AG20443 (cell line): Measurements from ENCODE around the gene PAX1.

Source experiments
- DNase-seq: peaks from one replicate; pipeline ENCODE4 v3.0.0; 2012; ENCODE audit warnings: low spot score, mixed read lengths

PAX1 gene

GRCh38 chr20:21705575-21706260 is at the start of gene PAX1:
Gene PAX1, plus strand, starts transcription at chr20:21705664. Its CDS starts 49 bp downstream, at chr20:21705713.
- DNase-seq = peak; percentile 47

DNA sequence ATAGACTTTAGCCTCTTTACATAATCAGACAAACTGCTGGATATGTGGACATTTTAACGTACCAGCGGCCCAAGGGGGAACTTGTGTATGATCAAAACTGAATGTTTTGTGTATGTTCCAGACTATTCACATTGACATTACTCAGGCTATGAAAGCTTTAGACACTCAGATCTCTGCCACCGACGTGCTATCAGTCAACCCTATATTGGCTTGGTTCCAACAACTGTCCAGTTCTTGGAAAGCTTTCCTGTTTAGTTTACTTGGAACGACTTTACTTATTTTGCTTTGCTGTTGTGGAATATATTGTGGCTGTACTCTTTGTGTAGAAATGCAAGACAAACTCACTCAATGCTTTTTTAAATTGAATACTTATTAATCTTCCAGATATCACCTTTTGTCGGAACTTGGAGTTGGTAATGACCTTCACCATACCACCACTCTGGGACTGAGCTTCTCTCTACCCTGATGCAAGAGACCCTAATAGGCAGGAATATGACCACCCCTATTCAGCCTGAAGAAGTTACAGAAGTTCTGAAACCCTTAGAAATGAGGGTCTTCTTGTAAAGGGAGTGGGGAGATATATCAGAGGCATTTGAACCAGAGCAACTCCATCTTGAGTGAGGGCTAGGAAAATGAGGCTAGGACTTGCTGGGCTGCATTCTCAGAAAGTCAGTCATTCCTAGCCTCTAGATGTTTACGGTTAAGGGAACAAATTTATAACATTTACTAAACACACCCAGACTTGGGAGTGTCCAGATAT is 49.0 kb upstream of the PAX1 start:
- DNase-seq = no peak

DNA sequence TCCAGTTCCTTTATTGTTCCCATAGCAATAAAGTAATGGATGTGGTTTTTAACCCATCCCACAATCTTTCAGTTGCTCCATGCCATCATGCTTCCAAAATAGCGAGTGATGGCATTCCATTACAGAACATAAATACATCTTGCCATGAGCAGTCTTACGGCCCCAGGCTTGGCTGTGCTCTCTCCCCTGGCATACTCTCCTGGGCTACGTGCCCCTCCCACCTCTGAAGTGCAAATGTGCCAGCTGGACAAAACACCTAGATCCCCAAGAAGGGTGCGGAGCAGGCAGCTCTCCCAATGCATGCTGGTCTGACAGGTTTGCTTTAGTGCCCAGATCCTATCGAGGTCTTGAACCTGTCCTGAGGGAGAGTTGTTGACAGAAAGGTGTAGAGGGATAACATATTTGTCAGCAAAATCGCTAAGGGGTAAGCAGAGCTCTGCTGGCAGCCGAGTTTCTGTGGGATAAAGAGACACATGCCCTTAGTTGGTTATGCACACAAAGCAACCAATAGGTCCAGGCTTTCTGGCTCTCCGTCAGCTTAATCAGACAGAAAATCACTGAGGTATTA is 43.9 kb upstream of the PAX1 start:
- no peak for DNase-seq

GRCh38 chr20:21663465-21663864 is 42.0 kb upstream of the PAX1 start:
- DNase-seq = no peak

DNA sequence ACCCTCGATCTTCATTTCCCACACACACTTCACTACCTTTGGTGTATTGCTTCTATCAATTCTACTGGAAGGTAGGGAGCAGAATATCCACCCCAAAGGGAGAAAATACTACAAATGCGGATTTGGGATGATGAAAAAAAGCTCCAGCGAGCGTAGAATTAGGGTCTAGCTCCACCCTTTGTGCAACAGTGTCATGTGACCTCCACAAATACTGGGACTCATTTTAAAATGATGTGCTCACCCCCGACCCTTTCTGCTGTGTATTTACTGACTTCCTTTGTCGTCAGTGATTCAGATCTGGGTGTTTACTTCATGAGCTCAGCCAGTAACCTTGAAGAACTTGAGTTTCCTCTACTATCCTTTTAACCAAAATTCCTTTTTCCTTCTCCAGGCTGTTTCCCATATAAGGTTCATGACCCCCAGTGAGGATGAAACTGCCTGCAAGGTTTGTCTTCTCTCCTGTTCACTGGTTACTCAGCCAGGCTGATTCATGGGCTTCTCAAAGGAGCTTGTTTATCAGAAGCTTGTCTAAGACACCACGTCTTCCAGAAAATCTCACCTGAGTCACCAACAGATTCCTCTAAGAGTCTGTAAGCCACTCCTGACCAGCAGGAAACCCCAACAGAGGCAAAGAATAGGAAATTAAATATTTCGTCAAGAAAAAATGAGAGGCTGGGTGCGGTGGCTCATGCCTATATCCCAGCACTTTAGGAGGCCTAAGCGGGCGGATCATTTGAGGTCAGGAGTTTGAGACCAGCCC is 39.6 kb upstream of the PAX1 start:
- DNase-seq = no peak

GRCh38 chr20:21670126-21670525 is 35.3 kb upstream of the PAX1 start:
- DNase-seq = no peak

GRCh38 chr20:21670981-21671380 is 34.5 kb upstream of the PAX1 start:
- no peak for DNase-seq

DNA sequence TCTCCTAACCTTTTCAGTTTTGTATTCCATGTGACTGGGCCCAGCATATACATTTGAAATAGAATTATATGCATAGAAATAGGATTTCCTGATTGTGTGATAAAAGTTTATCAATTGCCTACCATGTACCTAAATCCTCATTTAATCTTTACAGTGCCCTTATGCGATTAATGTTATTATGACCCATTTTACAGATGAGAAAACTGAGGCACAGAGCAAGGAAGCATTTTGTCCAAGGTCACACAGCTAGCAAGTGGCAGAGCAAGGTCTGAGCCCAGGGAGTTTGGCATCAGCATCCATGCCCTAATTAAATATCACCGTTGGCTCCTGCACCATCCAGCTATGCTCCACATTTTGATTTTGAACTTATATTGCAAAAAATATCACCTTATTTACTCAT is 28.2 kb upstream of the PAX1 start:
- DNase-seq = no peak

DNA sequence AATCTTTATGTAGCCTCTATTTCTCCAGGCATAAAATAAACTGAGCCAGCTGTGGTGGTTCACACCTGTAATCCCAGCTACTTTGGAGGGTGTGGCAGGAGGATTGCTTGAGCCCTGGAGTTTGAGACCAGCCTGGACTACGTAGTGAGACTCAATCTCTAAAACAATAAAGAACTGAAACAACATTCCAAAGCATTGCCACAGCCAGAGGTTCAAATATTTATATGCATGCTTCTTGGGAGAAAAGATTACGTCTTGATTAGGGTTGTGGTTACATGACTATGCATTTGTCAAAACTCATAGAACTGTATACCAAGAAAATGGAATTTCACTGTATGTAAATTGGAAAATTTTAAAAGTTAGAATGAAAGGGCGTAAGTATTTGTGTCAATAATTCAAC is 27.7 kb upstream of the PAX1 start:
- no peak for DNase-seq

DNA sequence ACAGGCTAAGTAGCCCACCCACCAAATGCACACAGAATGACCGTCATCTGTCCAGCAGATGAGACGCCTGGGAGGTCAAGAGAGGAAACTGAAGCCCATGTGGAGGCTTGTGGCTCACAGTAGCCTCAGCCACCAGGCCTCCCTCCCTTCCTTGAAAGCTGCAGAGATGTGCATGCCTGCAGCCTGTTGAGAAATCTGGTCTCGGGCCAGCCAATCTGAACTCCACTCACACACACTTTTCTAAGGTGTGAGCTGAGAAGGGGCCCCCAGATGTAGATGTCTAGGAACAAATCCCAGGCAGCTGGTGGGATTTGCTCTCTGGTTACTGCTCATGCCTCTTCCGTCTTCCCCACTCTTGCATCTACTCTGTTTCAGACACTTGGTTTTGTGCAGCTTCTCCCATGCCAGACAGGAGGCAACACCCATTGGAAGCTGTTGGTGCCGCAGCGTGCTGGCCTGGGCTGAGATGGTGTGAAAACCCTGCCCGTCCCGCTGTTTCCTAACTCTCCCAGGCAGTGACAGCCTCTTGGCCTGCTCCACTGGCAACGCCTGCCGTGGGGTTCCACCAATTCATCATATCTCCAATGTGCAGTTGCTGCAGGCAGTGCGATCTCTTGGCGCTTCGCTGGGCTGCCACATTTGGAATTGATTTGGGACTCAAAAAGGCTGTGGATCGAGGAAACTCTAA is 24.1 kb upstream of the PAX1 start:
- peak; percentile 38 for DNase-seq

GRCh38 chr20:21681922-21682318 is 23.5 kb upstream of the PAX1 start:
- DNase-seq = no peak

DNA sequence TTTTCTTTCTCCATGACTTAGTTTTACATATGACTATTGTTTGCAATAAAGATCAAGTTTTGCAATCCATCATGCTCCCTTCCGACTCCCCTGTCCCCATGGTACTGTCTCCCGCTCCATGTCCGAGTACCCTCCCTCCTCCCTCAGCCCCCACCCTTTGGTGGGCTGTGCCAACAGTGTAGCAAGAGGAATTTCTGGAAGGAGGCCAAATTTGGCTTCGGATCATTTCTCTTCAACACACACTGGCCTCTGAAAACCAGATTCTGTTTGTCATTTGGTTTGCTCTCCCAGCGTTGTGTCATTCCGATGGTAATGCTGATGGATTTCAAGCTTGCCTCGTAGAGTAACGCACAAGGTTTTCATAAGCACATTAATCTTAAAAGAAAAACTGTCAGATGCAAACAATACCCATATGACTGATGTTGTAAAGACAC is 22.9 kb upstream of the PAX1 start:
- DNase-seq = no peak

- no peak for DNase-seq
These were observed 20.8 kb upstream of the PAX1 start for GRCh38 chr20:21684671-21685070.

- DNase-seq = no peak
These were observed 19.5 kb upstream of the PAX1 start for GRCh38 chr20:21685981-21686380.

DNA sequence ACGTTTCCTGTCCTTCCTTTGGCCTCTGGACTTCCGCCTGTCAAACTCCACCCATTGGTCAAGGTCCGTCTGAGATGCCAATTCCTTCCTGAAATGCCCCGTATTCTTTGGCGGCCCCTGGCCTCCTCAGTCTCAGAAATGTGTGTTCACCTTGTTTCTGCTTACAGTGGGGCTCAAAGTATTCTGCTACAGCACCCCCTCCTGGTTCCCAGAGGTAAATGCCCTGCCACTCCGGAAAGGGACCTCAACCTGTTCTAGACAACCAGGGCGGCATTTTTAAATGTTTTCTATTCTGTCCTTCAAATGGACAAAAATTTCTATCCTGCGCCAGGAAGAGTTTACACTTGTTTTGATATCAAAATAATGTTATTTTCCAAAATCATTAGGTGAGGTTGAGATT is 12.1 kb upstream of the PAX1 start:
- DNase-seq = no peak

DNA sequence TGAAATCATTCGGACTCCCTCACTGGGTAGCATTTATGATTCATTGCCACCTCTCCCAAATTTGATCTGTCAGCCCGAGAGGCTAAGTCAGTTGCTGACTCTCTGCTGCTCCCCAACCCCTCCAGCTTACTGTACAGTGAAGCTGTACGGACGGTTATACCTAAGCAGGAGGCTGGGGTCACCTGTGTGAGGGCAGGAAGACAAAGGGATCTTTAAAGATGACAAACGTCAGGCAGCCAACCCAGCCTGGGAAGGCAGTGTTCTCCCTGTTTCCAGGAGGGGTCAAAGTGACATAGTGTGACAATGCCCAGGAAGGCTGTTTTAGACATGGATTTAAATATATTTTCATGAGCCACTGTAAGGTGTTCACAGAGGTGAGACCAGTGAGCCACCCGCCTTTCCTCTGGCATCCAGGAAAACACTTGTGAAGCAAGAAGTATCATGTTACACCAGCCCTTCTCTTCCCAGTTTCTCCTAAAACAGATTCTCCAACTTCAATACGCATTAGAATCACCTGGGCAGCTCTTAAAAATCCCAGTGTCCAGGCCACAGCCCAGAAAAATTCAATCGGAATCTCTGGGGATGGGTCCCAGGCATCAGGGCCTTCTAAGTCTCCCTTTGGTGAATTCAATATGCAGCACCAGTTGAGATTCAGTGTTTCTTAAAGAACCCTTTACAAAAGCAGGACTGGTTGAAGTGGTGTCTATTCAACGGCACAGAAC is 6.8 kb upstream of the PAX1 start:
- DNase-seq = no peak

DNA sequence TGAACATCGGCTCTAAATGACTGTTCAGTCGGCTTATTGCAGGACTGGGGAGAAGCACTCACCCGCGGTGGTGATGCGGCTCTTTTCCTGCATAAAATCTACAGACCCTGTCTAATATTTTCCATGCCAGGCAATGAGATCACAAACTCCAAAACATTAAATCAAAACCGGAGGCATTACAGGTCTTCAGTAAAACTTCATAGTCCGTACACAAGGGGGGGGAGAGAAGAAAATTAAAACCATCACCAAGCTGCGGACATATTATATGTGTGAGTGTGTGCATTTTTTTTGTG is 6.3 kb upstream of the PAX1 start:
- no peak for DNase-seq

- no peak for DNase-seq
These were observed 4.1 kb upstream of the PAX1 start for GRCh38 chr20:21701171-21701876.

DNA sequence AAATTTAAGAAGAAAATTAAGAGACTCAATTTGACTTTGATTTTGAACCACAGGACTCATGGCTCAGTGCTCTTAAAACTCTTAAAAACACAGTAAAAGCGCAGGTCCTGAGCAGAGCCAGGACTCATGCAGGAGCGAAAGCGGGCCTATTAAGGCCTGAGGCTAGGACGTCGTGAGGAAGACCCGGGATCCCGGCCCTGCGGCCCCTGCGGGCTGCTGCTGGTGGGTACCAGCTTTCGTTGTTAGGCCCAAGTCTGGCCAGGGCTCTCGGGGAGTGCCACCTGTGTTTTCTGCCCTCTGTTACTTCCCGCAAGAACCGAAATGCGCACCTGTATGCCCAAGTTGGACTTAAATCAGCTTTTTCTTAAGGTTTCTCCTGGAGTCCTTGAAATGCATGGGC is 3.4 kb upstream of the PAX1 start:
- DNase-seq = no peak

- DNase-seq = peak; percentile 59
These were observed 2.7 kb upstream of the PAX1 start for GRCh38 chr20:21702553-21703470.
